Renal pelvis (tissue), 4 donors: ENCODE data around the gene CAPN15. TPM values are rescaled to one million over a fixed set of nuclear protein-coding genes. Genes with fewer than 3 reads are reported as not detected.
A peak's percentile ranks its signal among the peaks of the same experiment; 100 is the strongest.
"Not testable (repeated sequence)": the region's sequence is repeated elsewhere in the genome, so short reads cannot be mapped to it uniquely, and the experiment has no call there.

Experiments used
- DNase-seq: peaks from one replicate; pipeline ENCODE4 v3.0.0-alpha.2; 2013
- polyA plus RNA-seq, 3 donors: library from polyadenylated mRNA; unstranded; fragments of 120-200 nt; gene quantifications; one replicate each; pipeline ENCODE4 v1.2.1, GENCODE V29; 2013; ENCODE audit not compliant: insufficient read length in 3 of 3

CAPN15 gene
- polyA plus RNA-seq, 3 donors: 33.2 to 40.3 (median 36.7) TPM

- DNase-seq: no peak
Measured at GRCh38 chr16:590188-590814, 62.8 kb downstream of the CAPN15 start.

GRCh38 chr16:590815-591200, 63.3 kb downstream of the CAPN15 start:
- no peak for DNase-seq

DNA sequence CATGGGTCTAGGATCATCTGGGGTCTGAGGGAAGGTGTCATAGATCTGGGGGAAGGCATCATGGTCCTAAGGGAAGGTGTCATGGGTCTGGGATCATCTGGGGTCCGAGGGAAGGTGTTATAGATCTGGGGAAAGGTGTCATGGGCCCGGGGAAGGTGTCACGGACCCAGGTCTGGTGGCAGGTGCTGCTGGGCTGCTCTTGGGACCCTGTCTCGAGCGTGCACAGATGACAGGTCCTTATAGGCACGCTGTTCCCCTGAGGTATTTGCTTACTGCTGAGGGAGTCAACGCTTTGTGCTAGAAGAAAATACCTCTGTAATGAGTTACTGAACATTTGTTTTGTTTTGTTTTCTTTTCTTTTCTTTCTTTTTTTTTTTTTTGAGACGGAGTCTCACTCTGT, 63.7 kb downstream of the CAPN15 start:
- DNase-seq: no peak

GRCh38 chr16:591892-592517, 64.5 kb downstream of the CAPN15 start:
- no peak for DNase-seq

DNA sequence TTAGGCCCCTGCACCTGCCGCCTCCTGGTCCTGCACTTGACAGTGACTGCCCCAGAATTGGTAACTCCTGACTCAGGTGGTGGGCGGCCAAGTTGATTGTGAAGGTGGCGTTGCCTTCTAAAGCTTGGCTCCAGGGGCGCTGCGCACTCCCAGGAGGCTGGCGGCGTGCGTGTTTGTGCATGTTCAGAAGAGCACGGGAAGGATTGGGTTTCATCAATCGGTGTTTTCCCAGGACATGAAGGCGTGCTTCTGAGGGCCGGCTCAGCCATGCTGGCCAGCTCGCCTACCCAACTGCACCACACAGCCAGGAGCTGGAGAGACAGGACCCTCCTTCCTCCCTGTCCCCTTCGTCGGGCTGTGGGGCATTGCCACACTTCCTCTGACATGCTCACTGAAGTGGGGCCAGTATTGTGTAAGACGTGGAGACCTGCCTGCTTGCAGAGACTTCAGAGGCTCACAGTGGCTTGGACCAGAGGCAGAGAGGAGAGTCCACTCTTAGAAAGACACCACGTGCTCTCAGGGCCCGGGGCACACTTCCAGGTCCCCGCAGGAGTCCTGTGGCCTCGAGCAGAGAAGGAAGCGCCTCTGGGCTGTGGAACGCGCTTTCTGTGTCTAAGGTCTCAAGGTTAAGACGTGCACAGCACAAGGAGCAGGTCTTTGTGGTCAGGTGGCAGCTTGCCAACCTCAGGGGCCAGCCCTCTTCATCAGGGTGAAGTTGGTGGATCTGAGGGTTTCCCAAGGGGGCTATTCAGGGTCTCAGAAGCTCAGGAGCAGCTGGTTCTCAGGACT, 65.2 kb downstream of the CAPN15 start:
- peak; percentile 65 for DNase-seq

DNA sequence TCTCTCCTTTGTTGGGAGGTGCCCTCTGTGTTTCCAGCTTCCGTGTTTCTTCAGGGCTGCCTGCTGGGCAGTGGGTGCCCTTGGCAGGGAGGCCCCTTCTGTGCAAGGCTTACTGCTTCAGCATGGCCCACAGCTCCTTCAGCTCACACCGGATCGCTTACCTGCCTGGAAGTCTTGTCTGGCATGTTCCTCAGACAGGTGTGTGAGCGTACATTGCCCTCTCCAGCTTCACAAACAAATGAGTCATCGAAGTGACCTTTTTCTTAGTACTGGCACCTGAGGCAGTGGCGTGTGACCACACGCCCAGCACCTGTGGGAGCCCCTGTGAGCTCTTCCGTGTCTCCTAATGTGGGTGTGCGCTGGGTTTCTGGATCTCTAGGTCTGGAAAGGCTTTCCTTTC, 65.9 kb downstream of the CAPN15 start:
- DNase-seq: no peak

DNA sequence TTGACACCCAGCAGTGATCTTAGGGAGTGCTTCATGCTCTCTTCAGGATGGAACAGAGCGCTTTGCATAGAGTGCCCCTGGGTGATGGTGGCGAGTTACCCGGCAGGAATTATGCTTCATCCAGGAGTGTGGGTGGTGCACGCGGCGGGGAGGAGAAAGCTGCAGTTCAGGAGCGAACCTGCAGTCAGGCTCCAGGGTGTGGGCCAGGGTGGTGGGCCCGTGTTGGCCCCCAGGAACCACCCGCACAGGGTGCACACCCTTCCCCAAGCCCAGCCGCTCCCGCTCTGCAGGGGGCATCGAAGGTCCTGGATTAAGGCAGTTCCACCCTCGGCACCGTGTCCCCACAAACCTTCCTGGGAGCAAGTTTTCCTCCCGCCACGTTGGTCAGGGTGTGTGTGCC, 66.3 kb downstream of the CAPN15 start:
- DNase-seq: no peak

DNA sequence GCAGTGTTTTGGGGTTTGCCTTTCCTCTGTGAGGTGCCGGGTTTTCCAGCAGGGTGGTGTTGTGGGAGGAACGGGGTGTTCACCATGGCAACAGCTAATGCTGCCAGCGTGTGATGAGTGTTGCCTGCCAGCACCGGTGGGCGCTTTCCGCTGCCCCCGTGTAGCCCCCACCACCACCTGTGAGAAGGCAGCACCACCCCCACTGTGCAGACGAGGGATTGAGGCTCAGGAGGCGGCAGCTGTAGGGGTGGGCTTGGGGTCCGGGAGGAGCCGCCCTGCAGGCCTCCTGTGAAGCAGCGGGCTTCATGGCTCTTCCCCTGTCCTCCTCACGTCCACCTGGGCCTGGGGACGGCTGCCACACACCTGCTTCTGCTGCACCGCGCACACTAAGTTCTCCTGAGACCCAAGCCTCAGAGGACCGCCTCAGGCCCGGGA, 67.6 kb downstream of the CAPN15 start:
- no peak for DNase-seq

GRCh38 chr16:595942-596735, 68.6 kb downstream of the CAPN15 start:
- DNase-seq: no peak

DNA sequence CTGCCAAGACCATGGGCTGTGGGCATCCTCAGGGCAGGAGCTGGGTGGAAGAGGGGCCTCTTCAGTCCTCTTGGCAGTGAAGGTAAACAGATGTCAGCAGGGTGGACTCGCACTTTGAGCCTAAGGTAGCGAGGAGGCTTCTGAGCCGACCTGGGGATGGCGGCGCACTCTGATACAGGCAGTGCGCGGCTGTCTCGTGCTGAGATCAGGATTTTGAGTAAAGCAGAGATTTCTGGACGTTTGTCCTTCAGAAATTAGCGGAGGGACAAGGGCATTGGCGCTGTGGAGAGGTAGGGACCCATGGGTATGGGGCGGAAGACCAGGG, 69.2 kb downstream of the CAPN15 start:
- no peak for DNase-seq

DNA sequence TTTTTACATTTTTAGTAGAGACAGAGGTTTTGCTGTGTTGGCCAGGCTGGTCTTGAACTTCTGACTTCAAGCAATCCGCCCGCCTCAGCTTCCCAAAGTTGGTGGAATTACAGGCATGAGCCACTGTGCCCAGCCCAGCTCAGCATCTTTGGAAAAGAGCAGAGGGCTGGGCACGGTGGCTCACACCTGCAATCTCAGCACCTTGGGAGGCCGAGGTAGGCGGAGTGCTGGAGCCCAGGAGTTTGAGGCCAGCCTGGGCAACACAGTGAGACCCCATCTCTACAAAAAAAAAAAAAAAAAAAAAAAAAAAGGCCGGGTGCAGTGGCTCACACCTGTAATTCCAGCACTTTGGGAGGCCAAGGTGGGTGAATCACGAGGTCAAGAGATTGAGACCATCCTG, 70.1 kb downstream of the CAPN15 start:
- not testable (repeated sequence) for DNase-seq

- no peak for DNase-seq
Measured at GRCh38 chr16:598823-599739, 71.6 kb downstream of the CAPN15 start.

DNA sequence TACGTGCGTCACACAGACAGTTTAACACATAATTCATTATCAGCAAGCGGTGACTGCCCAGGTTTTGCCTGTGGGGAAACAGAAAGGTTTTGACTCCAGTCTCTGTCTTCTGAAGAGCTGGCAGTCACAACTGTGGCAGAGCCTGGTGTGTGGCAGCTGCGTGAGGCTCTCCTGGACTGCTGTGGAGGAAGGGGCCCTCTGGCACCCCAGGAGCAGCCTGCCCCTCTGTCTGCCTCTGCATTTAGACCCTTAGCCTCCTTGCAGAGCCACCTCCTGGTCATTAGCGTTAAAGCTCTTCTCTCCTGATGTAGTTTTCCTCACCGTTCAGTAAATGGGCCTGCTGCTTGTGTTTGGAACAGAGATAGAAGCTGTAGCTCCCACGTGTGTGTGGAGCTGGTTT, 73.3 kb downstream of the CAPN15 start:
- DNase-seq: no peak

DNA sequence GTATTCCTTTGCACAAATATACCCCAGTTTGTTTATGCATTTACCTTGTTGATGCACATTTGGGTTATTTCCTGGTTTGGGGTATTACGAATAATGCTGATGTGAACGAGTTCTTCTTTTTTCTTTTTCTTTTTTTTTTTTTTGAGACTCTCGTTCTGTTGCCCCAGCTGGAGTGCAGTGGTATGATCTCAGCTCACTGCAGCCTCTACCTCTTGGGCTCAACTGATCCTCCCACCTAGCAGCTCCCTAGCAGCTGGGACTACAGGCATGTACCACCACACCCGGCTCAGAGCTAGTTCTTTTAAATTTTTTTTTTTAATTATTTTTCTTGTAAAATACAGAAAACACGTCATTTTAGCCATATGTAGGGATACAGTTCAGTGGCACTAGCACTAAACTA, 76.4 kb downstream of the CAPN15 start:
- no peak for DNase-seq

Other genes with a start within 250 kb of the CAPN15 start
- 1 to 10 TPM; 1.2 to 5.6 (median 4.2) TPM for gene ARHGDIG, start 247.1 kb upstream of the CAPN15 start, polyA plus RNA-seq
- 1 to 10 TPM in 2 of 3 donors, under 1 TPM in 1; 0.58 to 2.4 (median 1.4) TPM for gene PDIA2, start 244.5 kb upstream of the CAPN15 start, polyA plus RNA-seq
- 10 to 100 TPM; 21.9 to 22.9 (median 22.7) TPM for gene AXIN1, start 175.0 kb upstream of the CAPN15 start, polyA plus RNA-seq
- 10 to 100 TPM; 66.6 to 94.3 (median 88.1) TPM for gene MRPL28, start 157.2 kb upstream of the CAPN15 start, polyA plus RNA-seq
- 10 to 100 TPM; 59.4 to 76.2 (median 65.6) TPM for gene PGAP6, start 145.7 kb upstream of the CAPN15 start, polyA plus RNA-seq
- gene NME4, start 130.5 kb upstream of the CAPN15 start, polyA plus RNA-seq: 100 to 1,000 TPM; 120 to 161 (median 140) TPM
- 10 to 100 TPM; 19.6 to 47.3 (median 33.7) TPM for gene DECR2, start 125.8 kb upstream of the CAPN15 start, polyA plus RNA-seq
- 100 to 1,000 TPM; 100 to 155 (median 149) TPM for gene RAB11FIP3, start 102.1 kb upstream of the CAPN15 start, polyA plus RNA-seq
- gene PRR35, start 32.7 kb downstream of the CAPN15 start, polyA plus RNA-seq: 10 to 100 TPM; 16.0 to 17.8 (median 16.5) TPM
- 1 to 10 TPM; 9.0 to 9.6 (median 9.3) TPM for gene NHLRC4, start 39.3 kb downstream of the CAPN15 start, polyA plus RNA-seq
- gene PIGQ, start 42.3 kb downstream of the CAPN15 start, polyA plus RNA-seq: 10 to 100 TPM; 67.1 to 99.6 (median 85.4) TPM
- 10 to 100 TPM; 24.5 to 33.9 (median 24.6) TPM for gene RAB40C, start 62.4 kb downstream of the CAPN15 start, polyA plus RNA-seq
- 1 to 10 TPM; 2.2 to 2.8 (median 2.3) TPM for gene WFIKKN1, start 103.3 kb downstream of the CAPN15 start, polyA plus RNA-seq
- gene METTL26, start 108.6 kb downstream of the CAPN15 start, polyA plus RNA-seq: 10 to 100 TPM; 51.4 to 71.5 (median 67.8) TPM
- 10 to 100 TPM; 25.5 to 27.4 (median 25.7) TPM for gene MCRIP2, start 114.1 kb downstream of the CAPN15 start, polyA plus RNA-seq
- gene WDR90, start 121.7 kb downstream of the CAPN15 start, polyA plus RNA-seq: 10 to 100 TPM; 44.3 to 67.4 (median 52.0) TPM
- 100 to 1,000 TPM in 1 of 3 donors, 10 to 100 TPM in 2; 85.9 to 117 (median 97.9) TPM for gene RHOT2, start 140.4 kb downstream of the CAPN15 start, polyA plus RNA-seq
- gene RHBDL1, start 148.0 kb downstream of the CAPN15 start, polyA plus RNA-seq: 1 to 10 TPM; 1.6 to 2.5 (median 1.8) TPM
- gene STUB1, start 152.7 kb downstream of the CAPN15 start, polyA plus RNA-seq: 100 to 1,000 TPM; 109 to 133 (median 128) TPM
- gene JMJD8, start 156.6 kb downstream of the CAPN15 start, polyA plus RNA-seq: 10 to 100 TPM; 75.1 to 80.9 (median 75.2) TPM
- gene WDR24, start 162.7 kb downstream of the CAPN15 start, polyA plus RNA-seq: 10 to 100 TPM; 14.6 to 16.3 (median 15.4) TPM
- 1 to 10 TPM; 1.1 to 2.8 (median 1.9) TPM for gene FBXL16, start 178.1 kb downstream of the CAPN15 start, polyA plus RNA-seq
- 10 to 100 TPM in 2 of 3 donors, 1 to 10 TPM in 1; 7.3 to 16.0 (median 12.8) TPM for gene METRN, start 187.4 kb downstream of the CAPN15 start, polyA plus RNA-seq
- 10 to 100 TPM; 18.9 to 24.3 (median 22.5) TPM for gene ANTKMT, start 193.4 kb downstream of the CAPN15 start, polyA plus RNA-seq
- 1 to 10 TPM; 2.5 to 4.8 (median 3.6) TPM for gene CCDC78, start 198.7 kb downstream of the CAPN15 start, polyA plus RNA-seq
- 1 to 10 TPM; 4.6 to 8.5 (median 4.8) TPM for gene HAGHL, start 199.4 kb downstream of the CAPN15 start, polyA plus RNA-seq
- gene CIAO3, start 213.3 kb downstream of the CAPN15 start, polyA plus RNA-seq: 10 to 100 TPM; 27.1 to 34.9 (median 27.3) TPM
- 10 to 100 TPM; 12.9 to 21.3 (median 17.4) TPM for gene MSLN, start 233.0 kb downstream of the CAPN15 start, polyA plus RNA-seq